ENCODE measurements around the gene OTUD3. TPM values are rescaled to one million over a fixed set of nuclear protein-coding genes. Genes with fewer than 3 reads are reported as not detected.
A peak's percentile ranks its signal among the peaks of the same experiment; 100 is the strongest.

The OTUD3 gene, protein sequence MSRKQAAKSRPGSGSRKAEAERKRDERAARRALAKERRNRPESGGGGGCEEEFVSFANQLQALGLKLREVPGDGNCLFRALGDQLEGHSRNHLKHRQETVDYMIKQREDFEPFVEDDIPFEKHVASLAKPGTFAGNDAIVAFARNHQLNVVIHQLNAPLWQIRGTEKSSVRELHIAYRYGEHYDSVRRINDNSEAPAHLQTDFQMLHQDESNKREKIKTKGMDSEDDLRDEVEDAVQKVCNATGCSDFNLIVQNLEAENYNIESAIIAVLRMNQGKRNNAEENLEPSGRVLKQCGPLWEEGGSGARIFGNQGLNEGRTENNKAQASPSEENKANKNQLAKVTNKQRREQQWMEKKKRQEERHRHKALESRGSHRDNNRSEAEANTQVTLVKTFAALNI
- total RNA-seq: 1 to 10 TPM in 5 of 6 experiments, under 1 TPM in 1; 0.98 to 3.4 (median 1.3) TPM
- long read RNA-seq: 0 reads

DNA sequence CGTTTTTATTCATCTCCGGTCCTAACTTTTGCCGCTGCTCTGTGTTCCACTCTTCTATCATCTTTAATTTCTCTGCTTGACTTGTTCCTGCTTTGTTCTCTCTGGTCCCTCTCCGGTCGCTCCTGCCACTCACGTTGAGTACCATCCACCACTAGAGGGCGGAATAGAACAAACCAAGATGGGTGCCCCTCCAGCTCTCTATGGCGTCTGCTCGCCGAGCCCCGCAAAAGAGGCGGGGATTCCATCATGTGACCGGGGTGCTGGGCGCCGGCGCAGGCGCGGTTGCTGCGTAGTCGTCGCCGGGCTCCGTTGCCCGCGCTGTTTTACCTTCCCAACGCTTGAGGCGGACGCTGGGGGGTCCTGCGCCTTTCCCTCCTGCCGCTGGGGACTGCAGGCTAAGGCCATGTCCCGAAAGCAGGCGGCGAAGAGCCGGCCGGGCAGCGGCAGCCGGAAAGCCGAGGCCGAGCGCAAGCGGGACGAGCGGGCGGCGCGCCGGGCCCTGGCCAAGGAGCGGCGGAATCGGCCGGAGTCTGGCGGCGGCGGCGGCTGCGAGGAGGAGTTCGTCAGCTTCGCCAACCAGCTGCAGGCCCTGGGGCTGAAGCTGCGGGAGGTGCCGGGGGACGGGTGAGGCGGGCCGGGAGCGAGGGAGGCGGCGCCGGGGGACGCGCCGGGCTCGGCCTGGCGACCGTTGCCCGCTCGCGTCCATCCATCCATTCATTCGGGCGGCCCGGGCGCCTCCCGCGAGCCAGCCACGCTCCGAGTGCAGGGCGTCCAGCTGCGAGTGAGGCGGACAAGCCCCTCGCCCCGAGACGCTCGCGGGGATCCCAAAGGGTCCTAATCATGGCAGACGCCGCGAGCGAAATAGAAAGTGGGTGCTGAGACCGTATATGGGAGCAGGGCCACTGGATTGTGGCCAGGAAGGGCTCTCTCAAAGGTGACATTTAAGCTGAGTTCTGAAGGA, at the start of gene OTUD3:
Gene OTUD3 (plus strand): TSS at position 285 of the 961 bp plus-strand sequence. CDS start 119 bp downstream, at position 404.
- peak; percentile 93 to 97 (median 96) for DNase-seq
- H3K27me3 ChIP-seq: no peaks in the 10 kb centered on the region
- peaks cover 0 to 11% (median 0%) of the 10 kb centered on the region in 4 donors for H3K4me1 ChIP-seq
- H3K4me3 ChIP-seq: peak within 1 kb of the TSS; percentile 73 to 89 (median 86)
- peak within 1 kb of the TSS; percentile 76 to 92 (median 83) for H3K27ac ChIP-seq
- peak; percentile 99 for ATAC-seq
- H3K9me3 ChIP-seq: no peaks in the 10 kb centered on the region
- H3K36me3 ChIP-seq: no peaks in the 10 kb centered on the region
- intact Hi-C loops (cut with DNase I): no loop called here
- TF ChIP-seq, protein P1, sequence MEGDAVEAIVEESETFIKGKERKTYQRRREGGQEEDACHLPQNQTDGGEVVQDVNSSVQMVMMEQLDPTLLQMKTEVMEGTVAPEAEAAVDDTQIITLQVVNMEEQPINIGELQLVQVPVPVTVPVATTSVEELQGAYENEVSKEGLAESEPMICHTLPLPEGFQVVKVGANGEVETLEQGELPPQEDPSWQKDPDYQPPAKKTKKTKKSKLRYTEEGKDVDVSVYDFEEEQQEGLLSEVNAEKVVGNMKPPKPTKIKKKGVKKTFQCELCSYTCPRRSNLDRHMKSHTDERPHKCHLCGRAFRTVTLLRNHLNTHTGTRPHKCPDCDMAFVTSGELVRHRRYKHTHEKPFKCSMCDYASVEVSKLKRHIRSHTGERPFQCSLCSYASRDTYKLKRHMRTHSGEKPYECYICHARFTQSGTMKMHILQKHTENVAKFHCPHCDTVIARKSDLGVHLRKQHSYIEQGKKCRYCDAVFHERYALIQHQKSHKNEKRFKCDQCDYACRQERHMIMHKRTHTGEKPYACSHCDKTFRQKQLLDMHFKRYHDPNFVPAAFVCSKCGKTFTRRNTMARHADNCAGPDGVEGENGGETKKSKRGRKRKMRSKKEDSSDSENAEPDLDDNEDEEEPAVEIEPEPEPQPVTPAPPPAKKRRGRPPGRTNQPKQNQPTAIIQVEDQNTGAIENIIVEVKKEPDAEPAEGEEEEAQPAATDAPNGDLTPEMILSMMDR (IDR thresholded peaks at IDR 0.05): peak; percentile 83 to 95 (median 93)
- TF ChIP-seq POLR2A (IDR thresholded peaks at IDR 0.05): peak; percentile 80
- 0% methylated on average over 38 of the region's 97 CpGs for WGBS (ENCODE audit: insufficient coverage, low coverage, low lambda C conversion rate, missing lambda C conversion rate)

DNA sequence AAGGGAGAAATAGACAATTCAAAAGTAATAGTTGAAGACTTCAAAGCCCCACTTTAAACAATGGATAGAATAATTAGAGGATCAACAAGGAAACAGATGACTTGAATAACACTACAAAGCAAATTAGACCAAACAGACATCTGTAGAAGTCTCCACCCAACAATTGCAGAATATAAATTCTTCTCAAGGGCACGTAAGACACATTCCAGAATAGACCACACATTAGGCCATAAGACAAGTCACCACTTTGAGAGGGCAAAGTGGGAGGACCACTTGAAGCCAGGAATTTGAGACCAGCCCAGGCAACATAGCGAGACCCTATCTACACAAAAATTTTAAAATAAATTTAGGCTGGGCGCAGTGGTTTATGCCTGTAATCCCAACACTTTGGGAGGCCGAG, 46.6 kb upstream of the OTUD3 start:
- Histone ChIP-seq H3K9me3 (no peaks in the 10 kb centered on the region), H3K4me3 (no peak overlapping the region), H3K27me3 (no peaks in the 10 kb centered on the region), H3K4me1 (no peaks in the 10 kb centered on the region), H3K36me3 (no peaks in the 10 kb centered on the region), H3K27ac (no peak overlapping the region)
- no peak for TF ChIP-seq POLR2A (IDR thresholded peaks at IDR 0.05)
- TF ChIP-seq, protein P1 (IDR thresholded peaks at IDR 0.05): no peak
- DNase-seq (no peak), ATAC-seq (no peak)
- 100% methylated on average over 1 of the region's 4 CpGs for WGBS (ENCODE audit: insufficient coverage, low coverage, low lambda C conversion rate, missing lambda C conversion rate)
- intact Hi-C loops (cut with DNase I): no loop called here

DNA sequence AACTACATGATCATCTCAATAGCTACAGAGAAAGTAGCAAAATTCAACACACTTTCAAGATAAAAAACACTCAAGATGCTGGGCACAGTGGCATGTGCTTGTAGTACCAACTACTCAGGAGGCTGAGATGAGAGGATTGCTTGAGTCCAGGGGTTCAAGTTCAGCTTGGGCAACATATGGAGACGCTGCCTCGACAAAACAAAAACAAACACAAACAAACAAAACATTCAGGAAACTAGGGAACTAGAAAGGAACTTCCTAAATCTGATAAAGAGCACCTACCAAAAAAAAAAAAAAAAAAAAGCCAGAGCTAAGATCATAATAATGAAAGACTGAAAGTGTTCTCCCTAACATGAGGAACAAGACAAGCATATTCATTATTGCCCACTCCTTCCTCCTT, 44.3 kb upstream of the OTUD3 start:
- no peaks in the 10 kb centered on the region for H3K36me3 ChIP-seq
- DNase-seq: no peak
- no peak for ATAC-seq
- intact Hi-C loops (cut with DNase I): no loop called here
- 14% methylated on average over 2 of the region's 2 CpGs for WGBS (ENCODE audit: insufficient coverage, low coverage, low lambda C conversion rate, missing lambda C conversion rate)
- TF ChIP-seq, protein P1 (IDR thresholded peaks at IDR 0.05): no peak
- no peak for TF ChIP-seq POLR2A (IDR thresholded peaks at IDR 0.05)
- no peaks in the 10 kb centered on the region for H3K27me3 ChIP-seq
- H3K4me3 ChIP-seq: no peak overlapping the region
- H3K4me1 ChIP-seq: no peaks in the 10 kb centered on the region
- H3K9me3 ChIP-seq: no peaks in the 10 kb centered on the region
- H3K27ac ChIP-seq: no peak overlapping the region

DNA sequence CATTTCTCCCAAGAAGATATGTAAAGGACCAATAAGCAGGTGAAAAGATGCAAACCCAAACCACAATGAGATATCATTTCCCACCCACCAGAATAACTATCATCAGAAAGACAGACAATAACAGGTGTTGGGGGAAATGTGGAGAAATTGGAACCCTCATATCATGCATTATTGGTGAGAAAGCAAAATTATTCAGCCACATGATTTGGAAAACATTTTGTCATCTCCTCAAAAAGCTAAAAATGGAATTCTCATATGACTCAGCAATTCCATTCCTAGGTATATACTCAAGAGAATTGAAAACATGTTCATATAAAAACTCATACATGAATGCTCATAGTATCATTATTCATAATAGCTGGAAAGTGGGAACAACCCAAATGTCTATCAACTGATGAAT, 42.0 kb upstream of the OTUD3 start:
- no peak overlapping the region for H3K27ac ChIP-seq
- intact Hi-C loops (cut with DNase I): no loop called here
- H3K4me1 ChIP-seq: no peaks in the 10 kb centered on the region
- no peaks in the 10 kb centered on the region for H3K36me3 ChIP-seq
- no peak for DNase-seq
- TF ChIP-seq, protein P1 (IDR thresholded peaks at IDR 0.05): no peak
- no peak for TF ChIP-seq POLR2A (IDR thresholded peaks at IDR 0.05)
- H3K9me3 ChIP-seq: no peaks in the 10 kb centered on the region
- no peaks in the 10 kb centered on the region for H3K27me3 ChIP-seq
- H3K4me3 ChIP-seq: no peak overlapping the region
- no peak for ATAC-seq
